ENCODE results near the gene NT5DC2. TPM values are rescaled to one million over a fixed set of nuclear protein-coding genes. Genes with fewer than 3 reads are reported as not detected.

Gene NT5DC2
- total RNA-seq, 1 experiment from 2014 or later, result 229 TPM

DNA sequence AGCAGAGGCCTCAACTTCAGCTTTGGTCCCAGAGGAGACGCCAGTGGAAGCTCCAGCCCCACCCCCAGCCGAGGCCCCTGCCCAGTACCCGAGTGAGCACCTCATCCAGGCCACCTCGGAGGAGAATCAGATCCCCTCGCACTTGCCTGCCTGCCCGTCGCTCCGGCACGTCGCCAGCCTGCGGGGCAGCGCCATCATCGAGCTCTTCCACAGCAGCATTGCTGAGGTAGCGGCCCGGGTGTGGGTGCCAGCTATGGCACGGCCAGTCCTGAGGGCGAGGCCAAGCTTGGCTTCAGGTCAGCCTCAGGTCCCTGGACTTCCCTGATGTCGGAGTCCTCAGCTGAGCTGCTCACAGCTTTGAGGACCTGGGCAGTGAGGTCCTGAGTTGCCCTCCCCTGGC lies 44.2 kb downstream of the NT5DC2 start:
- no peak overlapping the region for H3K27ac ChIP-seq (ENCODE audit: low read length)
- H3K9me2 ChIP-seq (replicated peaks; ENCODE audit: low read length), result no peaks in the 10 kb centered on the region
- BruUV-seq (replicated peaks), result no TSS peak
- no peak overlapping the region for H3K4me3 ChIP-seq (ENCODE audit: low read length)
- H3K9me3 ChIP-seq (ENCODE audit: low read length), result no peaks in the 10 kb centered on the region
- H2AFZ ChIP-seq (ENCODE audit: low read length), result no peak overlapping the region
- intact Hi-C loops (cut with micrococcal nuclease), result no loop called here
- peaks cover 19% of the 10 kb centered on the region for H3K36me3 ChIP-seq (ENCODE audit: low read depth, low read length)
- H3K9ac ChIP-seq (ENCODE audit: low read length), result no peak overlapping the region
- H3K79me2 ChIP-seq (ENCODE audit: low read length), result no peaks in the 10 kb centered on the region
- CTCF ChIA-PET, result no interaction called here
- TF ChIP-seq EZH2 (IDR thresholded peaks at IDR 0.05; ENCODE audit: low read length, unreplicated experiment), result no peak
- TF ChIP-seq CTCF (conservative IDR thresholded peaks at IDR 0.05; ENCODE audit: low read depth, low read length), result no peak
- no peak for TF ChIP-seq EZH2phosphoT487 (IDR thresholded peaks at IDR 0.05; ENCODE audit: borderline replicate concordance, low read length)
- H3F3A ChIP-seq (ENCODE audit: low read length, unreplicated experiment), result no peaks in the 10 kb centered on the region
- no peaks in the 10 kb centered on the region for H4K20me1 ChIP-seq (ENCODE audit: low read length)
- no peak for DNase-seq
- ATAC-seq, result no peak
- H3K4me2 ChIP-seq (ENCODE audit: low read length), result no peak overlapping the region
- POLR2A ChIA-PET (ENCODE audit: unreplicated experiment), result no interaction called here
- H3K4me1 ChIP-seq (ENCODE audit: insufficient read depth, low read length), result no peaks in the 10 kb centered on the region
- H3K27me3 ChIP-seq (ENCODE audit: low read length), result no peaks in the 10 kb centered on the region

- DNase-seq (no peak), ATAC-seq (no peak)
- no peaks in the 10 kb centered on the region for H3K4me1 ChIP-seq (ENCODE audit: insufficient read depth, low read length)
- POLR2A ChIA-PET (ENCODE audit: unreplicated experiment), result no interaction called here
- H3K4me2 ChIP-seq (ENCODE audit: low read length), result no peak overlapping the region
- no TSS peak for BruUV-seq (replicated peaks)
- H3K27ac ChIP-seq (ENCODE audit: low read length), result no peak overlapping the region
- no peaks in the 10 kb centered on the region for H4K20me1 ChIP-seq (ENCODE audit: low read length)
- no peak overlapping the region for H3K4me3 ChIP-seq (ENCODE audit: low read length)
- no peaks in the 10 kb centered on the region for H3K9me3 ChIP-seq (ENCODE audit: low read length)
- intact Hi-C loops (cut with micrococcal nuclease), result no loop called here
- no peak overlapping the region for H3K9ac ChIP-seq (ENCODE audit: low read length)
- H3K79me2 ChIP-seq (ENCODE audit: low read length), result no peaks in the 10 kb centered on the region
- no peaks in the 10 kb centered on the region for H3K9me2 ChIP-seq (replicated peaks; ENCODE audit: low read length)
- H3K27me3 ChIP-seq (ENCODE audit: low read length), result no peaks in the 10 kb centered on the region
- H3F3A ChIP-seq (ENCODE audit: low read length, unreplicated experiment), result no peaks in the 10 kb centered on the region
- peaks cover 19% of the 10 kb centered on the region for H3K36me3 ChIP-seq (ENCODE audit: low read depth, low read length)
- no peak overlapping the region for H2AFZ ChIP-seq (ENCODE audit: low read length)
- no peak for TF ChIP-seq CTCF (conservative IDR thresholded peaks at IDR 0.05; ENCODE audit: low read depth, low read length)
- no peak for TF ChIP-seq EZH2 (IDR thresholded peaks at IDR 0.05; ENCODE audit: low read length, unreplicated experiment)
- TF ChIP-seq EZH2phosphoT487 (IDR thresholded peaks at IDR 0.05; ENCODE audit: borderline replicate concordance, low read length), result no peak
- CTCF ChIA-PET, result no interaction called here
Measured at GRCh38 chr3:52488746-52489145, 44.9 kb downstream of the NT5DC2 start.

DNA sequence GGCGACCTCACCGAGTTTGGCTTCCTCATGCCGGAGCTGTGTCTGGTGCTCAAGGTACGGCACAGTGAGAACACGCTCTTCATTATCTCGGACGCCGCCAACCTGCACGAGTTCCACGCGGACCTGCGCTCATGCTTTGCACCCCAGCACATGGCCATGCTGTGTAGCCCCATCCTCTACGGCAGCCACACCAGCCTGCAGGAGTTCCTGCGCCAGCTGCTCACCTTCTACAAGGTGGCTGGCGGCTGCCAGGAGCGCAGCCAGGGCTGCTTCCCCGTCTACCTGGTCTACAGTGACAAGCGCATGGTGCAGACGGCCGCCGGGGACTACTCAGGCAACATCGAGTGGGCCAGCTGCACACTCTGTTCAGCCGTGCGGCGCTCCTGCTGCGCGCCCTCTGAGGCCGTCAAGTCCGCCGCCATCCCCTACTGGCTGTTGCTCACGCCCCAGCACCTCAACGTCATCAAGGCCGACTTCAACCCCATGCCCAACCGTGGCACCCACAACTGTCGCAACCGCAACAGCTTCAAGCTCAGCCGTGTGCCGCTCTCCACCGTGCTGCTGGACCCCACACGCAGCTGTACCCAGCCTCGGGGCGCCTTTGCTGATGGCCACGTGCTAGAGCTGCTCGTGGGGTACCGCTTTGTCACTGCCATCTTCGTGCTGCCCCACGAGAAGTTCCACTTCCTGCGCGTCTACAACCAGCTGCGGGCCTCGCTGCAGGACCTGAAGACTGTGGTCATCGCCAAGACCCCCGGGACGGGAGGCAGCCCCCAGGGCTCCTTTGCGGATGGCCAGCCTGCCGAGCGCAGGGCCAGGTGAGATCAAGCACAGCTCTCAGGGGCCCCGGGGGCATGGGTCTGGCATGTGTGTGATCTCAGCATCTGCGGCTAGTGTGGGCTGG lies 45.6 kb downstream of the NT5DC2 start:
- peaks cover 19% of the 10 kb centered on the region for H3K36me3 ChIP-seq (ENCODE audit: low read depth, low read length)
- no peak for DNase-seq
- H3K9ac ChIP-seq (ENCODE audit: low read length), result no peak overlapping the region
- H3K4me1 ChIP-seq (ENCODE audit: insufficient read depth, low read length), result no peaks in the 10 kb centered on the region
- TF ChIP-seq EZH2phosphoT487 (IDR thresholded peaks at IDR 0.05; ENCODE audit: borderline replicate concordance, low read length) (no peak), CTCF (conservative IDR thresholded peaks at IDR 0.05; ENCODE audit: low read depth, low read length) (no peak), EZH2 (IDR thresholded peaks at IDR 0.05; ENCODE audit: low read length, unreplicated experiment) (no peak)
- ChIA-PET CTCF (no interaction called here), POLR2A (ENCODE audit: unreplicated experiment) (no interaction called here)
- H3K27me3 ChIP-seq (ENCODE audit: low read length), result no peaks in the 10 kb centered on the region
- no peaks in the 10 kb centered on the region for H3K79me2 ChIP-seq (ENCODE audit: low read length)
- no peak overlapping the region for H3K4me3 ChIP-seq (ENCODE audit: low read length)
- no peak overlapping the region for H3K4me2 ChIP-seq (ENCODE audit: low read length)
- no peaks in the 10 kb centered on the region for H4K20me1 ChIP-seq (ENCODE audit: low read length)
- H3K9me2 ChIP-seq (replicated peaks; ENCODE audit: low read length), result no peaks in the 10 kb centered on the region
- H3K27ac ChIP-seq (ENCODE audit: low read length), result no peak overlapping the region
- BruUV-seq (replicated peaks), result no TSS peak
- intact Hi-C loops (cut with micrococcal nuclease), result no loop called here
- H2AFZ ChIP-seq (ENCODE audit: low read length), result no peak overlapping the region
- H3K9me3 ChIP-seq (ENCODE audit: low read length), result no peaks in the 10 kb centered on the region
- H3F3A ChIP-seq (ENCODE audit: low read length, unreplicated experiment), result no peaks in the 10 kb centered on the region
- no peak for ATAC-seq

Data from PC-3 (cell line).